GM21381 (cell line): Measurements from ENCODE around the gene PUM2.
A peak's percentile ranks its signal among the peaks of the same experiment; 100 is the strongest.

Source experiments
- ATAC-seq: cut with Tn5 transposase; IDR thresholded peaks from one replicate; pipeline ENCODE4 v1.9.1; 2021; ENCODE audit warnings: mild to moderate bottlenecking, moderate library complexity; ENCODE audit not compliant: unreplicated experiment

The PUM2 gene

GRCh38 chr2:20218331-20219320, 132.0 kb downstream of the PUM2 start:
- ATAC-seq = no peak

DNA sequence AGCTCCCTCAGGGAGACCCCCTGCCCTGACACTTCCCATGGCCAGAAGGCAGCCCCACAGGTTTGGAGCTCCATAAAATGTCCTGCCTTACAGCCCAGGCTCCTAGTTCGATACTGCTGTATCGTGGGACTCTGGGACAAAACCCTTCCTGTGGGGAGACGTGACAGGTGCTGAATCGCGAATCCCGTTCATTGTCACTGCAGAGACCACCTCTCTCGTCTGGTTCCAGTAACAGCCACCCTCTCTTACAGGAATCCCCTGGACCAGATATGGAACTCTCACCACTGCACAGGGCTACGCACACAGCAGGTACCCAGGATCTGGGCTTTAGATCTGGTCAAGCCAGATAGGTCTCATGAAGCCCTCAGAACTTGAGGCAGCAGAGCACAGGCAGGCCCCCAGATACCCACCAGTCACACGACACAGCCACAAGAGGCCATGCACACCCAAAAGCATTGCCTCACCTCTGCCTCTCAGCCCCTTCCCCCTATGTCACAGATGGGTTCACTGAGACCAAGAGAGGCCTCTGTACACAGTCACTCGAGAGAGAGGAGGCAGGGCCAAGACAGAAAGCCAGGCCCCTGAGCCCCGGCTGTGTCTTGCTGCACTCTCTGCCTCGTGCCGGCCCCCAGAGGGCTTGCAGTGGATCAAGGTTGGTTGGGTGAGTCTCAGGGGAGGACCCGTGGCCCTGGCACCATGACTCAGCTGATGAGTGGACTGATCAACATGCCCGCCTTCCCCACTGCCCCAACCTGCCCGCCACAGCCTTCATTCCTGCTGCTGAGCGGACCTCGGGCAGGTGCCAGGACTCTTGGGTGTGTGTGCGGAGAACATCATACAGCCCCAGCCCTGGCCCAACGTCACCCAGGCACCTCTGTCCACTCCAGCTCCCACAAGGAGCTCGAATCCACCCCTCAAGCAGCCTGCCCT, 133.3 kb downstream of the PUM2 start:
- ATAC-seq = no peak

DNA sequence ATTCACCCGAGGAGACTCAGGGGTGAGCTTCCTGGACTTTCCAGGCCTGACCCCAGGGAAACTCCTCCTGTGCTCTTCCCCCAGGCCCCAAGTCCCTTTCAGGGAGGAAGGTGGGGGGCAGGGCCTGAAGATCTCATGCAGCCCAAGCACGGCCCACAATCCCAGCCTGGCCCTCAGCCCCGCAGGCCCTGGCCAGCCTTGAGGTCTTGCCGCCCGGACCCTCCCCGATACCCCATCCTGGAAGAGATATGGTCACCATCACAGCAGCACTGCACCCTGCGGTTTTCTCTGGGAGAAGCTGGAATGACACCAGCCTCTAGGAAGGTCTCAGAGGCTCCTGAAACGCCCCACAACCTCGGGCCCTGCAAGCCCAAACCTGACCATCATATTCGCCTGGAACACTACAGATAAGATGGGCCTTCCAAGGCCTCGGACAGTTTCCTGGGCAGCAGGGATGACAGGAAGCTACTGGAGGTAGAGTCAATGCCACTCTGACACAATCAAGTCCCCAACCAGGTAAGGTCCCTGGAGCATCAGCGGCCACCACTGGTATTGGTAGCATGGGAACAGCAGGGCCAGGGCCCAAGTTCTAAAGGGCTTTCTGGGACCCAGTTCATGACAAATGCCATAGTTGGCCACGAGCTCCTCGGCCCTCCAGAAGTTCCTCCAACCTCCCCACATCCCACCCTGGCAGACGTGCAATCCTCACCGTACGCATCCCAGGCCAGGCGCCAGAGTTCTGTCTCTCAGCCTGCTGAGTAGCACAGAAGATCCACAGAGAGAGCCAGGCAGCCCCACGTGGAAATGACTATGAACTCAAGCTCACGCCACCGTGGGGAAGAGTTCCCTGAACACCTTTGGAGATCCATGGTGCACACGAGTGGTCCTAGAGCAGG, 134.3 kb downstream of the PUM2 start:
- no peak for ATAC-seq

DNA sequence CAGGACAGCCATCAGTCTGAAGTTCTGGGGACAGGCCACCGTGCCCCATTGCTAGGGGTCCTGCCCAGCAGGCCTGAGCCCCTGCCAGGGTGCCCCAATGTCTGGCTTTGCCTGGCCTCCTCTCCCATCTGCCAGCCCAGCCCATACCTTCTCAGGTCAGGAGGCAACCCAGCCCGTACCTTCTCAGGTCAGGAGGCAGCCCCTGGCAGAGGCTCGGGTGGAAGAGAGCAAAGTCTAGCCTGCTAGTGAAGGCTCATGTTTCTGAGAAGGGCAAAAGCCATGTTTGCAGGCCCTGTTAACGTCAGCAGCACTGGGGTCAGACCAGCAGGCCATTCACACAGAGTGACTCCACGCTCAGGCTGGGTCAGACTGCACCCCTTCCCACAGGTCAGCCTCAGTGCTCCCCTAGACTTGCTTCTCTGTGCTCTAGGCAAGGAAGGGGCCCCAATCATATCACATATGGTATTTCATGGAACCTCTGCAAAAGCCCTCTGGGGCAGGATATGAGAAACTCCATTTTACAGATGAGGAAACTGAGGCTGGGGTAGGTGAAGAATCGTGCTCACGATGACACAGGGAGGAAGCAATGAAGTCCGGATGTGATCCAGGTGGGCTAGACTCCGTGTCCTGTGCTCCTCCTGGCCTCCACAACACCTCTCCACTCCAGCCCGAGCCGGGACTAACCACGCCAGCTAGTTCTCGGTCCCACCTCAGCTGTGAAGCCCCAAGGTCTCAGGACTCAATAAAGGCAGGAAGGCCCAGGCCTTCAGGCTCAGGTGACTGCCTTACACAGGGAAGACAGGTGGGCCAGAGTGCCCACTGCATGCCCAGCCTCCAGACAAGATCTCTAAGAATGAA, 135.2 kb downstream of the PUM2 start:
- no peak for ATAC-seq

GRCh38 chr2:20214566-20215182, 136.0 kb downstream of the PUM2 start:
- ATAC-seq = no peak

DNA sequence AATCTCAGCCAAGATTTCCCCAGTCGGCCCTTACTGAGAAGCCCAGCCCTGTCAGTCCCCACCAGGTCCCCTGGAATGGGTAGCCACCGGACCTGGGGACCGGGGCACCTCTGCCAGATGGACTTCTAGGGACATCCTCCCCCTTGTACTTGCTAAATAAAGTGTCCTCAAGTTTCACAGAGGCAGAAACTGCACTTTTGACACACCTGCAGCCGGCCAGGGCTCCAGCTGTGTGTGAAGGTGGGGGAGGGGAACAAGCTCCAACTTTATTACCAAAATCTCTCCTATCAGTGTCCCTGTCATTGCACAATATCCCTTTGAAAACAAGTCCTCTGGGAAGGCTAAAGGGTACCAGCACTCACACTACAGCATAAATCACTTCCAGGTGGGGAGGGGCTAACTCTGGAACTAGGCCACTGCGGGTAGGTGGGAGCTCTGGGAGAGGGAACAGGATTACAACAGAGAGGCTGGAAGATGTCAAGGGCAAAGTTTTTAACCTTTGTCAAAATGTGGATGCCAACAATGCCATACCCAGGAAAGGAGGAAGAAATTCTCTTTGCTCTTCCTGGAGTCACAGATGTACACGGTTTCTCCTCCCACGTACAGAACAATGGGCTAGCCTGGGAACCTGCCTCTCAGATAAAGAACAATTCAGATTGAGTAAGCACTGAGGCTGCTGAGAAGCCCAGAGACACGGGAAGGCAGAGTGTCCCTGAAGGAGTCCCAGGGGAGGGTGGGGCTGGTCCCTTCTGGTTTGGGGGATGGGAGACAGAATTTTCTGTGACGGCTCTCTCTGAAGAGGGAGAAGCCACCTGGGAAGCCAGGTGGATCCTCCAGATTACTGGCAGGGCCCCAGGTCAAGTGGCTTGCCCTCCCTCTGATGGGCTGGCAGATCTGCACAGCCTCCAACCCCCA, 136.7 kb downstream of the PUM2 start:
- ATAC-seq = no peak

GRCh38 chr2:20212871-20213503, 137.7 kb downstream of the PUM2 start:
- ATAC-seq = no peak

DNA sequence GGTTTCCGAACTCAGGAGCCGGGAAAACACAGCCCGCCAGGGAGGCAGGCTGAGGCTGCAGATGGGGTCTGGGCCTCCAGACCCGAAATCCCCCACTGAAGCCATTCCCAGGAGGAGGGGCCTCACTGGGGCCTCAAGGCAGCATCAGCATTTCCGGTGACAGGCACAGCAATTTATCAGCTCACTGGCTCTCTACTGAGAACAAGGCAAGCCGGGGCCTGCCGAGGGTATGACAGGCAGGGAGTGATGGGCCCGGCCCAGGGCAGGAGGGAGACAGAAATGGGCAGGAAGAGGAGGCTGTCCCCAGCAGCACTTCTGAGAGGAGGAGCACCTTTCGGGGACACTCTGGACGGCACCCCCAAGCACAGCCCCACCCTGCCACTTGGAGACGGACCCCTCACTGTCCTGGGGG, 138.2 kb downstream of the PUM2 start:
- no peak for ATAC-seq

GRCh38 chr2:20211860-20212458, 138.7 kb downstream of the PUM2 start:
- no peak for ATAC-seq

- ATAC-seq = no peak
Measured at GRCh38 chr2:20211420-20211819, 139.2 kb downstream of the PUM2 start.

- no peak for ATAC-seq
Measured at GRCh38 chr2:20210462-20210861, 140.2 kb downstream of the PUM2 start.

DNA sequence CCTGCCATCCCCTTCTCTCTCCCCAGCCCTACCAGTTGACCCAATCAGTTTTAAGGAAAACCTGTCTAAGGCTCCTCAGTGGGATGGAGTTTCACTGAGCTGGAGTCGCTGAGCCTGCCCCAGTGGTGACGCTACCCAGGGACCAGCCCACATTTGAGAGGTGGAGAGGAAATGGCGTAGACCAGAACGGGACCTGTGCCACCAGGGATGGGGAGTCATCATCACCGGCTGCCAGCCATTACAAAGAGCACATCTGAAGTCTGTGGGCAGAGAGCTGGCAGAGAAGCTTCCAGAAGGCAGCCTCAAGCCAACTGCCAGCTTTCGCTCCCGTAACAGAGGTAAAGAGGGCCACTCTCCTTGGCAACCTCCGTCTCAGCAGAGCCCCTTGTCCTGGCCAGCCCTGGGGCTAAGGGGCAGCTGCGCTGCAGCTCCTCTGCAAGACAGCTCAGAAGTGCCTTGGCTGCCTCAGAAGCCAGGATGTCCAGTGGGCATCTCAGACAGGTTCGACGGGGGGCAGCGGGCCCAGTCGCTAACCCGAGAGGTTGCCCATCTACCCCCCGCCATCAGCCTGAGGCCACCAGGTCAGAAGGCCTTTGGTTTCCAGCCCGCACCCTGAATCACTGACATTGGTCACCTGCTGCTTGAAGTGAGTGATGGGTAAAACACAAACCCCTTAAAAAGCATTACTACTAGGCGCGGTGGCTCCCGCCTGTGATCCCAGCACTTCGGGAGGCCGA, 141.1 kb downstream of the PUM2 start:
- no peak for ATAC-seq

GRCh38 chr2:20208476-20208859, 142.2 kb downstream of the PUM2 start:
- no peak for ATAC-seq

DNA sequence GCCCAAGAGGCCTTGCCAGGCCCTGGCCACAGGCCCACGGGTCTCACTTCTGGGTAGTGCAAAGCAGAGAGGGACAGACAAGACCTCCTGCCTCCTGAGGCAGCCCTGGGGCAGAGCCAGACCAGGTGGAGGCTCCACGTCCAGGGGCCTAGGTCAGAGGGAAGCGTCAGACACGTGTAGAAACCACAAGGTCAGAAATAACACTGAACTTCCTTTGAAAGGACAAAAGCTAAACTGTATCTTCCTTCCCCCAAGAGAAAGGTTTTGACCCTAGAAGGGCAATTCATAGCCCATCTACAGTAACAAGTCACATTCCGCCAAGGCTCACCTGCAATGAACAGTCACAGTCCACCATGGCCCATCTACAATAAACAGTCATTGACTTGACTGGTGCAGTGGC, 143.6 kb downstream of the PUM2 start:
- ATAC-seq = peak; percentile 62

DNA sequence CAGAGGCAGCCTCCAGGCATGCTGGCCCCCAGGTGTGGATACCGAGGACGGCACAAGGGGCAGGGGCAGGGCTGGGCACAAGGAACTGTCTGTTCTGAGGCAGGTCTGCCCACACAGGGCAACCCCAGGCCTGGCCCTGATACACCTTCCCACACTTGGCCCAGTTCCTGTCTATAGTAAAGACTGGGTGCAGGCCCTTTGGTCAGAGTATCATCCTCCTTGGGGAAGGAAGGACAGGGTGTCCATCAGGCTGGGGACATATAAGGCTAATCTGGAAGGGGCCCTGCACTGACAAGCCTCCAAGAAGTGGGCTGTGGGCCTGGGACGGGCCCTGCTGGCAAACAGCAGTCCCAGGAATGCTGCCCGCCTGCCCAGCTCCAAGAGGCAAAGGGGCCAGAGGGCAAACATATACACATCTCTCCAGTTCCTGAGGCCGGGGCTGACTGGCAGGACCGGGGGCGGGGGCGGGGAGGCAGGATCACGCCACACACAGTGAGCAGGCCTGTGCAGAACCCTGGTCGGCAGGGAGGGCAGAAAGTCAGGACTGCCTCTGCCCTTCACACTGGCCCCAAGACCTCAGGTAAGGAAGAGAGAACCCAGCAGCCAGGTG, 144.6 kb downstream of the PUM2 start:
- ATAC-seq = no peak

GRCh38 chr2:20205069-20205468, 145.6 kb downstream of the PUM2 start:
- ATAC-seq = no peak
